Activated CD8-positive, alpha-beta T cell treated with anti-CD3 and anti-CD28 coated beads for 36 hours (primary cell): Measurements from ENCODE around the gene EEF1E1. TPM values are rescaled to one million over a fixed set of nuclear protein-coding genes. Genes with fewer than 3 reads are reported as not detected.

Experiments
- ATAC-seq: fragments of 200-7000 bp; cut with Tn5 transposase; one replicate; pipeline ENCODE4 v1.10.0; 2021; ENCODE audit warnings: mild to moderate bottlenecking, moderate library complexity
- CTCF ChIA-PET: fragments of 350-600 bp; sonication (Branson Sonifier 250); formaldehyde crosslinking; loops from one replicate; lab custom pipeline; 2021; ENCODE audit warnings: antibody characterized with exemption; lab: Charles Lee
- POLR2A ChIA-PET: fragments of 350-600 bp; sonication (Branson Sonifier 250); formaldehyde crosslinking; loops from one replicate; lab custom pipeline; 2021; ENCODE audit warnings: antibody characterized with exemption; lab: Charles Lee
- DNase-seq: peaks from one replicate; pipeline ENCODE4 v3.0.0-alpha.2; 2020
- H3K27ac Mint-ChIP-seq: one replicate; pipeline ENCODE4 v1.8.0; 2021; ENCODE audit warnings: mild to moderate bottlenecking, mixed read lengths
- H3K27me3 Mint-ChIP-seq: one replicate; pipeline ENCODE4 v1.8.0; 2021; ENCODE audit warnings: mixed read lengths
- H3K36me3 Mint-ChIP-seq: one replicate; pipeline ENCODE4 v1.8.0; 2021; ENCODE audit warnings: low read depth, mixed read lengths
- H3K4me1 Mint-ChIP-seq: one replicate; pipeline ENCODE4 v1.8.0; 2021; ENCODE audit warnings: low read depth, mixed read lengths
- H3K4me3 Mint-ChIP-seq: one replicate; pipeline ENCODE4 v1.8.0; 2021; ENCODE audit warnings: mild to moderate bottlenecking, moderate library complexity, mixed read lengths
- H3K9me3 Mint-ChIP-seq: one replicate; pipeline ENCODE4 v1.8.0; 2021; ENCODE audit warnings: mixed read lengths
- intact Hi-C: fragments of 100-400 bp; cut with micrococcal nuclease; formaldehyde crosslinking; loops from one replicate; pipeline ENCODE4 v1.10.0; 2022
- total RNA-seq, 2 experiments: library from RNA; stranded (reverse); gene quantifications; one replicate each; pipeline ENCODE4 v1.2.3, GENCODE V29; 2021
- TF ChIP-seq, protein P1 (sequence below): fragments of 200-600 bp; IDR thresholded peaks from one replicate; pipeline ENCODE4 v1.8.0; 2022; ENCODE audit warnings: antibody characterized with exemption, mild to moderate bottlenecking

Gene EEF1E1
- total RNA-seq, 2 experiments from 2014 or later: 73.7 to 76.8 TPM

DNA sequence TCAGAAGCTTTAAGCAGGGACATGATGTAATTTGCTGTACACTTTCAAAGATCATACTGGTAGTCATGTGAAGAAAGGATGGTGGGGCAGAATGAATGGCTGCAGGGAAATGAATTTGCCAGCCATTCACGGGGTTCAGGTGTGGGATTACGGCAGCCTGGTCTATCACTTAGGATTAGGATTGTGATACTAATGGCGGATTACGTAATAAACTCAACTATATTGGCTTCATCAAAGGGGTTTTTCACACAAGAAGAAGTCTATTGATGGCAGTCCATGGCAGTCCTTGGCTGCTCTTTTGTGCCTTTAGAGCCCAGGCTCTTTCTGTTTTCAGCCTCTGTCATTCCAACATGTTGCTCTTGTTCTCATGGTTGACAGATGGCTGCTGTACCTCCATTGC, 12.6 kb upstream of the EEF1E1 start:
- intact Hi-C loops: no loop called here
- ATAC-seq: no peak
- H3K36me3 Mint-ChIP-seq: no peaks in the 10 kb centered on the region
- H3K27me3 Mint-ChIP-seq: peaks cover 11% of the 10 kb centered on the region
- TF ChIP-seq, protein P1, sequence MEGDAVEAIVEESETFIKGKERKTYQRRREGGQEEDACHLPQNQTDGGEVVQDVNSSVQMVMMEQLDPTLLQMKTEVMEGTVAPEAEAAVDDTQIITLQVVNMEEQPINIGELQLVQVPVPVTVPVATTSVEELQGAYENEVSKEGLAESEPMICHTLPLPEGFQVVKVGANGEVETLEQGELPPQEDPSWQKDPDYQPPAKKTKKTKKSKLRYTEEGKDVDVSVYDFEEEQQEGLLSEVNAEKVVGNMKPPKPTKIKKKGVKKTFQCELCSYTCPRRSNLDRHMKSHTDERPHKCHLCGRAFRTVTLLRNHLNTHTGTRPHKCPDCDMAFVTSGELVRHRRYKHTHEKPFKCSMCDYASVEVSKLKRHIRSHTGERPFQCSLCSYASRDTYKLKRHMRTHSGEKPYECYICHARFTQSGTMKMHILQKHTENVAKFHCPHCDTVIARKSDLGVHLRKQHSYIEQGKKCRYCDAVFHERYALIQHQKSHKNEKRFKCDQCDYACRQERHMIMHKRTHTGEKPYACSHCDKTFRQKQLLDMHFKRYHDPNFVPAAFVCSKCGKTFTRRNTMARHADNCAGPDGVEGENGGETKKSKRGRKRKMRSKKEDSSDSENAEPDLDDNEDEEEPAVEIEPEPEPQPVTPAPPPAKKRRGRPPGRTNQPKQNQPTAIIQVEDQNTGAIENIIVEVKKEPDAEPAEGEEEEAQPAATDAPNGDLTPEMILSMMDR: no peak
- no peaks in the 10 kb centered on the region for H3K4me1 Mint-ChIP-seq
- ChIA-PET POLR2A (no interaction called here), CTCF (no interaction called here)
- no peak overlapping the region for H3K27ac Mint-ChIP-seq
- H3K9me3 Mint-ChIP-seq: no peaks in the 10 kb centered on the region
- H3K4me3 Mint-ChIP-seq: no peak overlapping the region
- no peak for DNase-seq

DNA sequence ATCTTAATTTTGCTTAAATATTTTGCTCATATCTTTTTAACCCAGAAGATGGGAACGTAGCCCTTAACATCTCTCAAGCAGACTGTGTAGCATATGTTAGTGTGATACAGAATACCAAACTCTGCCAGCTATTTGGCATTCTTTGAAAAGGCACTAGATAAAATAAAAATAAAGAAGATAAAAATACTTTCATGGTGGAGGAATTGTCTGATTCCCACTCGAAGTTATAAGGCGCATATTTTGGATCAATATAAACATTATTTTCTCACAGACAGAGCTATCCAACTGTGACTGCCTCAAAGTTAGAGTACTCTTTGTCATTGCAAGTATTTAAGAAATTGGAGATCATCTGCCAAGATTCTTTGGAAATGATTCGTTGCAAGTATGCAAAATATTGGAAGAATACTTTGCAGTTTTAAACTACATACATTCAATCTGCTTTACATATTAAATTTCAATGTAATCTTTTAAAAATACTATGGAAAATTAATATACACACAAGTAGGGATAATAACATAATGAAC, 10.8 kb upstream of the EEF1E1 start:
- DNase-seq (no peak), ATAC-seq (no peak)
- ChIA-PET POLR2A (interaction anchor here (0.7 kb wide), 1 partner anchor 11 kb away, joined by 3 read pairs; the partner anchor contains the start of gene EEF1E1), CTCF (interaction anchor here (2.6 kb wide), 1 partner anchor 106 kb away, joined by 10 read pairs; no protein-coding TSS in a partner anchor)
- no peak overlapping the region for H3K4me3 Mint-ChIP-seq
- intact Hi-C loops: no loop called here
- no peaks in the 10 kb centered on the region for H3K36me3 Mint-ChIP-seq
- H3K9me3 Mint-ChIP-seq: no peaks in the 10 kb centered on the region
- H3K4me1 Mint-ChIP-seq: no peaks in the 10 kb centered on the region
- H3K27ac Mint-ChIP-seq: no peak overlapping the region
- peaks cover 11% of the 10 kb centered on the region for H3K27me3 Mint-ChIP-seq
- TF ChIP-seq, protein P1: no peak

DNA sequence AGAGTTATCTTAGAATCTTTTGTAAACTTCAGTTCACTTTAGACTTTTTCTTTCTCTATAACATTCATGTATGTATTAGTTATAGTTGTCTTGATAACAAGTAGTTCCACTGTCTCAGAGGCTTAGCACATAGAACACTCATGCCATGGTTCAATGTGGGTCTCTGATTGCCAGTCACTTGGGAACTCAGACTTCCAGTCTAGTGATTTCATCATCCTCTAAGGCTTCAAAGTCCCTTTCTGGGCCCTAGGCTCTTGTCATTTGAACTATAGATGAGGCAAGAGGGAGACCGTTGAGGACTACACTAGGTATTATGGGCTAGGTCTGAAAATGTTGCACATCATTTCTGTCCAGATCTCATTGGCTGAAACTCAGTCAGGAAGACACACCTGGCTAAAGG, 8.4 kb upstream of the EEF1E1 start:
- intact Hi-C loops: no loop called here
- Mint-ChIP-seq H3K36me3 (no peaks in the 10 kb centered on the region), H3K27ac (no peak overlapping the region), H3K9me3 (no peaks in the 10 kb centered on the region), H3K4me3 (no peak overlapping the region), H3K4me1 (no peaks in the 10 kb centered on the region), H3K27me3 (peaks cover 25% of the 10 kb centered on the region)
- DNase-seq (no peak), ATAC-seq (no peak)
- ChIA-PET CTCF (interaction anchor here (1.1 kb wide), 1 partner anchor 388 kb away, joined by 4 read pairs; no protein-coding TSS in a partner anchor), POLR2A (no interaction called here)
- TF ChIP-seq, protein P1: no peak

DNA sequence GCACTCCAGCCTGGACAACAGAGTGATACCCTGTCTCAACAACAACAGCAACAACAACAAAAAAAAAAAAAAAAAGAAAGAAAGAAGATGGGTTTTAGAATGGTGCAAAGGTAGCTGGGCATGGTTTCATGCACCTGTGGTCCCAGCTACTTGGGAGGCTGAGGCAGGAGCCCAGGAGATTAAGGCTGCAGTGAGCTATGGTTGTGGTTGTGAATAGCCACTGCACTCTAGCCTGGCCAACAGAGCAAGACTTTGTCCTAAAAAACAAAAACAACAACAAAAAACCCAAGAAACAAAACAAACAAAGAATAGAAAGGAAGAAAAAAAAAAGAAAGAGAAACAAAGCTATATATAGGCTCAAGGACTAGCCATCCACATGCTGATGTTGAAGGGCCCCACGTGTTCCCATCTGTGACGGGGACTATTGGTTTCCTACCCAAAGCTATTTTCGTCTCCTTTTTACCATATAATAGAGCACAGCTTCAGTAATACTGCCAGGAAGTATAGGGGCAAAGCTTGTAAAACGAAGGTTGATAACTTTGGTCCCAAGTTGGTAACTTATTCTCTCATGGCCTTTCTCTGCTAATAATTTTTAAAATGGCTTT, 7.9 kb upstream of the EEF1E1 start:
- H3K36me3 Mint-ChIP-seq: no peaks in the 10 kb centered on the region
- H3K9me3 Mint-ChIP-seq: no peaks in the 10 kb centered on the region
- POLR2A ChIA-PET: no interaction called here
- ATAC-seq: no peak
- CTCF ChIA-PET: interaction anchor here (1.1 kb wide), 1 partner anchor 387 kb away, joined by 4 read pairs; no protein-coding TSS in a partner anchor
- H3K4me1 Mint-ChIP-seq: no peaks in the 10 kb centered on the region
- no peak for DNase-seq
- TF ChIP-seq, protein P1: no peak
- peaks cover 25% of the 10 kb centered on the region for H3K27me3 Mint-ChIP-seq
- H3K27ac Mint-ChIP-seq: no peak overlapping the region
- no peak overlapping the region for H3K4me3 Mint-ChIP-seq
- intact Hi-C loops: no loop called here
